Measurements from ENCODE around the gene DISC1.

DNA sequence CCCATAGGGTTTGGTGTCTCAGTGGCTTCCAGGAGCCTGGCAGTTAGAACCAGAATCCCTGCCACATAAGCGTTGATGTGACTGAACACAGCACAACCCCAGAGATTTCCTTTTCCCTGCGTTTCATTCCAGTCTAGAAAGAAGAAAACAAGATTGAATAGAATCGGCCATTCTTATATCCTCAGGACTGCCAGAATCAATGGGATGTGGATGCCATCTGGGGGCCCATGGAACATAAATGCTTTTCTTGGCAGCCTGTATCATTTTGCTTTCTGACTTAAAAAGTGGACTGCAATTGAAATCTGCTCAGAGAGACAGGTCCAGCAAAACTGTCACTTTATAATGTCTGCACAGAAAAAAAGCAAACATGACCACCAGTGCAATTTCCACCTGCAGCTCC, 80.3 kb downstream of the DISC1 start:
- TF ChIP-seq, protein P1, sequence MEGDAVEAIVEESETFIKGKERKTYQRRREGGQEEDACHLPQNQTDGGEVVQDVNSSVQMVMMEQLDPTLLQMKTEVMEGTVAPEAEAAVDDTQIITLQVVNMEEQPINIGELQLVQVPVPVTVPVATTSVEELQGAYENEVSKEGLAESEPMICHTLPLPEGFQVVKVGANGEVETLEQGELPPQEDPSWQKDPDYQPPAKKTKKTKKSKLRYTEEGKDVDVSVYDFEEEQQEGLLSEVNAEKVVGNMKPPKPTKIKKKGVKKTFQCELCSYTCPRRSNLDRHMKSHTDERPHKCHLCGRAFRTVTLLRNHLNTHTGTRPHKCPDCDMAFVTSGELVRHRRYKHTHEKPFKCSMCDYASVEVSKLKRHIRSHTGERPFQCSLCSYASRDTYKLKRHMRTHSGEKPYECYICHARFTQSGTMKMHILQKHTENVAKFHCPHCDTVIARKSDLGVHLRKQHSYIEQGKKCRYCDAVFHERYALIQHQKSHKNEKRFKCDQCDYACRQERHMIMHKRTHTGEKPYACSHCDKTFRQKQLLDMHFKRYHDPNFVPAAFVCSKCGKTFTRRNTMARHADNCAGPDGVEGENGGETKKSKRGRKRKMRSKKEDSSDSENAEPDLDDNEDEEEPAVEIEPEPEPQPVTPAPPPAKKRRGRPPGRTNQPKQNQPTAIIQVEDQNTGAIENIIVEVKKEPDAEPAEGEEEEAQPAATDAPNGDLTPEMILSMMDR (IDR thresholded peaks at IDR 0.05; ENCODE audit: poor library complexity, severe bottlenecking) = no peak
- TF ChIP-seq SMC3 (conservative IDR thresholded peaks at IDR 0.05; ENCODE audit: poor library complexity) (no peak), TAF1 (IDR thresholded peaks at IDR 0.05; ENCODE audit: low read depth) (no peak), EZH2 (IDR thresholded peaks at IDR 0.05; ENCODE audit: borderline replicate concordance, insufficient read depth, low read length, poor library complexity, severe bottlenecking) (no peak), RAD21 (conservative IDR thresholded peaks at IDR 0.05) (no peak), EP300 (conservative IDR thresholded peaks at IDR 0.05; ENCODE audit: poor library complexity, severe bottlenecking) (no peak)
- TF ChIP-seq, protein P2, sequence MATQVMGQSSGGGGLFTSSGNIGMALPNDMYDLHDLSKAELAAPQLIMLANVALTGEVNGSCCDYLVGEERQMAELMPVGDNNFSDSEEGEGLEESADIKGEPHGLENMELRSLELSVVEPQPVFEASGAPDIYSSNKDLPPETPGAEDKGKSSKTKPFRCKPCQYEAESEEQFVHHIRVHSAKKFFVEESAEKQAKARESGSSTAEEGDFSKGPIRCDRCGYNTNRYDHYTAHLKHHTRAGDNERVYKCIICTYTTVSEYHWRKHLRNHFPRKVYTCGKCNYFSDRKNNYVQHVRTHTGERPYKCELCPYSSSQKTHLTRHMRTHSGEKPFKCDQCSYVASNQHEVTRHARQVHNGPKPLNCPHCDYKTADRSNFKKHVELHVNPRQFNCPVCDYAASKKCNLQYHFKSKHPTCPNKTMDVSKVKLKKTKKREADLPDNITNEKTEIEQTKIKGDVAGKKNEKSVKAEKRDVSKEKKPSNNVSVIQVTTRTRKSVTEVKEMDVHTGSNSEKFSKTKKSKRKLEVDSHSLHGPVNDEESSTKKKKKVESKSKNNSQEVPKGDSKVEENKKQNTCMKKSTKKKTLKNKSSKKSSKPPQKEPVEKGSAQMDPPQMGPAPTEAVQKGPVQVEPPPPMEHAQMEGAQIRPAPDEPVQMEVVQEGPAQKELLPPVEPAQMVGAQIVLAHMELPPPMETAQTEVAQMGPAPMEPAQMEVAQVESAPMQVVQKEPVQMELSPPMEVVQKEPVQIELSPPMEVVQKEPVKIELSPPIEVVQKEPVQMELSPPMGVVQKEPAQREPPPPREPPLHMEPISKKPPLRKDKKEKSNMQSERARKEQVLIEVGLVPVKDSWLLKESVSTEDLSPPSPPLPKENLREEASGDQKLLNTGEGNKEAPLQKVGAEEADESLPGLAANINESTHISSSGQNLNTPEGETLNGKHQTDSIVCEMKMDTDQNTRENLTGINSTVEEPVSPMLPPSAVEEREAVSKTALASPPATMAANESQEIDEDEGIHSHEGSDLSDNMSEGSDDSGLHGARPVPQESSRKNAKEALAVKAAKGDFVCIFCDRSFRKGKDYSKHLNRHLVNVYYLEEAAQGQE (IDR thresholded peaks at IDR 0.05; ENCODE audit: borderline replicate concordance) = no peak

Data from neural cell (in vitro differentiated cells).